HG03520 (cell line): Measurements from ENCODE around the gene MRPL23.
A peak's percentile ranks its signal among the peaks of the same experiment; 100 is the strongest.

Experiments
- ATAC-seq: cut with Tn5 transposase; IDR thresholded peaks from one replicate; pipeline ENCODE4 v1.9.1; 2021; ENCODE audit warnings: mild to moderate bottlenecking, moderate library complexity; ENCODE audit not compliant: unreplicated experiment

The MRPL23 gene

GRCh38 chr11:1946812-1947484 is at the start of gene MRPL23:
Gene MRPL23 (plus strand): TSS chr11:1947332. CDS start chr11:1947363, 31 bp downstream.
- peak; percentile 43 for ATAC-seq

- ATAC-seq = no peak
These were observed 48.0 kb upstream of the MRPL23 start for GRCh38 chr11:1899090-1899489.

GRCh38 chr11:1899686-1900085 is 47.4 kb upstream of the MRPL23 start:
- no peak for ATAC-seq

- no peak for ATAC-seq
These were observed 41.0 kb upstream of the MRPL23 start for GRCh38 chr11:1906181-1906580.

- ATAC-seq = no peak
These were observed 40.3 kb upstream of the MRPL23 start for GRCh38 chr11:1906611-1907423.

GRCh38 chr11:1908618-1909017 is 38.5 kb upstream of the MRPL23 start:
- no peak for ATAC-seq

GRCh38 chr11:1909524-1909923 is 37.6 kb upstream of the MRPL23 start:
- ATAC-seq = no peak

- ATAC-seq = no peak
These were observed 34.7 kb upstream of the MRPL23 start for GRCh38 chr11:1912289-1912878.

GRCh38 chr11:1913271-1914060 is 33.7 kb upstream of the MRPL23 start:
- no peak for ATAC-seq

- no peak for ATAC-seq
These were observed 31.4 kb upstream of the MRPL23 start for GRCh38 chr11:1915795-1916131.

GRCh38 chr11:1916132-1916985 is 30.8 kb upstream of the MRPL23 start:
- ATAC-seq = no peak

- no peak for ATAC-seq
These were observed 30.1 kb upstream of the MRPL23 start for GRCh38 chr11:1916986-1917522.

- no peak for ATAC-seq
These were observed 29.4 kb upstream of the MRPL23 start for GRCh38 chr11:1917523-1918435.

- ATAC-seq = no peak
These were observed 28.5 kb upstream of the MRPL23 start for GRCh38 chr11:1918436-1919315.

- ATAC-seq = no peak
These were observed 27.6 kb upstream of the MRPL23 start, which contains the start of gene TNNT3 for GRCh38 chr11:1919391-1920127. Gene TNNT3 (plus strand): TSS chr11:1919703. CDS start chr11:1922875, 3,172 bp downstream.

- ATAC-seq = no peak
These were observed 26.8 kb upstream of the MRPL23 start for GRCh38 chr11:1920128-1920908.
